Erythroblast (primary cell): ENCODE measurements around the gene KHDC1L.

ENCODE experiments used
- GATA1 ChIP-seq: IDR thresholded peaks from 2 replicates; pipeline ENCODE4 v1.6.1; 2011; ENCODE audit warnings: low read depth, mild to moderate bottlenecking, control low read depth, low read length, moderate library complexity
- POLR2A ChIP-seq: IDR thresholded peaks from 2 replicates; pipeline ENCODE4 v1.6.1; 2011; ENCODE audit warnings: mild to moderate bottlenecking, low read length

DNA sequence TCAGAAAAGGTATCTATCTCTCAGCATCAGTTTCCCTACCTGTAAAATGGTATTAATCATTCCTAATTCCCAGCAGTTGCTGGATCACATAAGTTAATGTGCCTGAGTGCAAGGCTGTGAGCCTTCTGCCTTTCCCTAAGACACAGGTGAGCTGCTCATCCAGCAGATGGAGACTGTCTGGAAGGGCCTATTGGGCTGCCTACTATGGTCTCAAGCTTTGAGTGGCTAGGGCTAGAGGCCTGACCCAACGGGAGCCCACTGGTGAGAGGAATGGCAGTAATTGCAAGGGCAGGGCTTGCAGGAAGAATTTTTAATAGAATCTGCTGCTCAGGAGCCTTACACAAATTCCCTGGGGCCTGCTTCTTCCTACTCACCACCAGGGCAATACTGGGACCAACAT is 33.4 kb upstream of the KHDC1L start:
- TF ChIP-seq POLR2A (no peak), GATA1 (no peak)
